ENCODE results near the gene NTN1. TPM values are rescaled to one million over a fixed set of nuclear protein-coding genes. Genes with fewer than 3 reads are reported as not detected.

The NTN1 gene
- total RNA-seq, 1 donor, result under 0.01 TPM

DNA sequence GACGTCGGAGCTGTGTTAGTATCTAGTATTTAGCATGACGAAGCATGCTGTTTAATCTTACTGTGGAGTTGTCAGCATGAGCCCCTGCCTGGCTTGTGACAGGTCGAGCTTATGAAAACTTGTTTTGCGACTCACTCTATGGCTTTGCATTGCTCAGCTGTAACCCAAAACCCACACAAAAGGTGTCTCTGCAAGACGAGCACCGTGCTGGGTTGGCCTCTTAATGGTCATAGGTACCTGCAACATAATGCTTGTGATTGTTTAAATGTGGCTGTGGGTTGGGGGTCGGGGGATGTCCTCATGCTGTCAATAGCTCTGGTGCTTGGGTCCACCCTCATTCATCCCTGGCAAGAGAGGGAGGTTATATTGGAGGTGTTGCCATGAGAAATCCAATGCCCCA lies 5.4 kb downstream of the NTN1 start:
- no peak for DNase-seq (ENCODE audit: low read depth)
- no peak overlapping the region for H3K4me3 ChIP-seq (ENCODE audit: low read depth, low read length)
- TF ChIP-seq, protein P1, sequence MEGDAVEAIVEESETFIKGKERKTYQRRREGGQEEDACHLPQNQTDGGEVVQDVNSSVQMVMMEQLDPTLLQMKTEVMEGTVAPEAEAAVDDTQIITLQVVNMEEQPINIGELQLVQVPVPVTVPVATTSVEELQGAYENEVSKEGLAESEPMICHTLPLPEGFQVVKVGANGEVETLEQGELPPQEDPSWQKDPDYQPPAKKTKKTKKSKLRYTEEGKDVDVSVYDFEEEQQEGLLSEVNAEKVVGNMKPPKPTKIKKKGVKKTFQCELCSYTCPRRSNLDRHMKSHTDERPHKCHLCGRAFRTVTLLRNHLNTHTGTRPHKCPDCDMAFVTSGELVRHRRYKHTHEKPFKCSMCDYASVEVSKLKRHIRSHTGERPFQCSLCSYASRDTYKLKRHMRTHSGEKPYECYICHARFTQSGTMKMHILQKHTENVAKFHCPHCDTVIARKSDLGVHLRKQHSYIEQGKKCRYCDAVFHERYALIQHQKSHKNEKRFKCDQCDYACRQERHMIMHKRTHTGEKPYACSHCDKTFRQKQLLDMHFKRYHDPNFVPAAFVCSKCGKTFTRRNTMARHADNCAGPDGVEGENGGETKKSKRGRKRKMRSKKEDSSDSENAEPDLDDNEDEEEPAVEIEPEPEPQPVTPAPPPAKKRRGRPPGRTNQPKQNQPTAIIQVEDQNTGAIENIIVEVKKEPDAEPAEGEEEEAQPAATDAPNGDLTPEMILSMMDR (IDR thresholded peaks at IDR 0.05; ENCODE audit: insufficient read depth, low read depth, low read length), result no peak

- no peak overlapping the region for H3K4me3 ChIP-seq (ENCODE audit: low read depth, low read length)
- no peak for DNase-seq (ENCODE audit: low read depth)
- TF ChIP-seq, protein P1 (IDR thresholded peaks at IDR 0.05; ENCODE audit: insufficient read depth, low read depth, low read length), result no peak
Measured at GRCh38 chr17:9028202-9028987, 7.1 kb downstream of the NTN1 start.

DNA sequence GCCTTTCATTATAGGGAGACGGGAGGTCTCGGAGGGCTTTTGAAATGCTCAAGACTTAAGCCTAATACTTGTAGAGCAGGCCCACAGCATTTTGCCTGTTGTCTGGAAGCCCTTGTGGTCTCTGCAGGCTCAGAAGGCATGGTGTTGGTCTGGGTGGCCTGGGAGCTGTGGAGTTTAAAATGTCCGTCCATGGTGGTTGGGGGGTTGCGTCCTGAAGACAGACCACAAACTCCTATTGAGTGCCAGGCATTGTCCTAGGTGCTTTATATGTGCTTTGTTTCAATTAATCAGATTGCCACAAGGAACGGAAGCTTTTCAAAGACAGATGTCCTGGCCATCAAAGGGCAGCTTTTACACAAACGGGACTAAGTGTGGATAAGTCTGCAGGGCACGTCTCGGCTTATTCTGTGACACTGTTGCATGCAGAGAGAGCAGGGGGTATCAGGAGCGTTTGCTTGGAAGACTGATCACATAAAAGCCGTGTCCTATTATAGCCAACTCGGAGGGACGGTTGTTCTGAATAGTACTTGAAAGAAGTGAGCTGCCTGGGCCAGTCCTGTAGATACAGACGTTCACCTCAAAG lies 7.8 kb downstream of the NTN1 start:
- no peak for DNase-seq (ENCODE audit: low read depth)
- TF ChIP-seq, protein P1 (IDR thresholded peaks at IDR 0.05; ENCODE audit: insufficient read depth, low read depth, low read length), result no peak
- no peak overlapping the region for H3K4me3 ChIP-seq (ENCODE audit: low read depth, low read length)

DNA sequence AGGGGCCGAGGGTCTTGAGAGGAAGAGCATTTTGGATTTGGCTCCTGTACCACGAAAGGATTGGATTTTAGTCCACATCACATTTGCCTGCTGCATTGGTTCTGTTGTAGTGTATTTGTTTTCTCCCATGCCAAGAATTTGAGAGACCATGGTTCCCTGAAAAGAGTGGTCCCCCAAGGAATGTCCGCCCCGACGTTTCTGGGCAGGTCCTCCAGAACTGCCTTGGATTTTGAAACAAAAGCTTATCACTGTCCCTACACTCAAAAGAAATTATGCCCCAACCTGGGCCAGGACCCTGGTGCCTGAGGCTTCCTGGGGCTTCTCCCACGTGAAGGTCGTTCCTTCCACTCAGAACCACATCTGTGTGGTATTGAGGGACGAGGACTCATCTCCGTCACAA lies 10.8 kb downstream of the NTN1 start:
- H3K4me3 ChIP-seq (ENCODE audit: low read depth, low read length), result no peak overlapping the region
- TF ChIP-seq, protein P1 (IDR thresholded peaks at IDR 0.05; ENCODE audit: insufficient read depth, low read depth, low read length), result no peak
- no peak for DNase-seq (ENCODE audit: low read depth)

DNA sequence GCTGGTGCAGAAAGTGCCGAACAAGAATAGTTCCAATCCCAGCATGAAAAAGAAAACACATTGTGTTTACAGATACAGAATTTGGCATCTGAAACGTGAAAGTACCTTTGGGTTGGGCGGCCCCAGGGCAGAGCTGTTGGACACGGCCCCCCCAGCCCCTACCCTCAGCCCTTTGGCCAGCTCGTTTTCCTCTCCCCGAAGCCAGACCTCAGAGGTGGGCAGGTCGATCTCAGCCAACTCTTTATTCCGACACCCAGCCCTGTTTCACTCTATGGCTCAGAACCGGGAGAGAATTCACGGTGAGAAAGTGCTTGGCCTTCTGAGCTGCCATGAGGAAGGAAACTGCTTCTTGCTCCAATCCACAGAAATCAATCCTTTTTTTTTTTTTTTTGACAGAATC lies 11.3 kb downstream of the NTN1 start:
- H3K4me3 ChIP-seq (ENCODE audit: low read depth, low read length), result no peak overlapping the region
- DNase-seq (ENCODE audit: low read depth), result no peak

DNA sequence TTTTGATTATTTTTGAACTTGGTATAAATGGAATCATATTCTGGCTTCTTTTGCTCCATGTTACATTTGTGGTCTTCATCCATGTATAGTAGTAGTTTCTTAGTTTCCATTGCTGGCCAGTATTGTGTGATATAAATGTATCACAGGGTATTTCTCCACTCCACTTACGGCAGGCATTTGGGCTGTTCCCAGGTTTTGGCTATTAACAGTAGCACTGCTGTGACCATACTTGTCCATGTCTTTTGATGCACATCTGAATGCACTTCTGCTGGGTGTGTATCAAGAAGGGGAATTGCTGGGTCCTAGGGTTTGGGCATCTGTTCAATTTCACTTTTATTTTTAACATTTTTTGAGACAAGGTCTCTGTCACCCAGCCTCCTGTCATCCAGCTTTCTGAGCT lies 13.9 kb downstream of the NTN1 start:
- H3K4me3 ChIP-seq (ENCODE audit: low read depth, low read length), result no peak overlapping the region
- TF ChIP-seq, protein P1 (IDR thresholded peaks at IDR 0.05; ENCODE audit: insufficient read depth, low read depth, low read length), result no peak
- no peak for DNase-seq (ENCODE audit: low read depth)

More for the DNA sequence above, 11.3 kb downstream of the NTN1 start:
- TF ChIP-seq, protein P1 (IDR thresholded peaks at IDR 0.05; ENCODE audit: insufficient read depth, low read depth, low read length), result no peak
